ENCODE results near the gene TMEFF1. TPM values are rescaled to one million over a fixed set of nuclear protein-coding genes. Genes with fewer than 3 reads are reported as not detected.

Gene TMEFF1
- total and polyA plus RNA-seq, 2 of the 8 experiments (the other 6 are each of a cell fraction or from before 2014, with no cell fraction given) = 13.5 to 68.2 TPM

DNA sequence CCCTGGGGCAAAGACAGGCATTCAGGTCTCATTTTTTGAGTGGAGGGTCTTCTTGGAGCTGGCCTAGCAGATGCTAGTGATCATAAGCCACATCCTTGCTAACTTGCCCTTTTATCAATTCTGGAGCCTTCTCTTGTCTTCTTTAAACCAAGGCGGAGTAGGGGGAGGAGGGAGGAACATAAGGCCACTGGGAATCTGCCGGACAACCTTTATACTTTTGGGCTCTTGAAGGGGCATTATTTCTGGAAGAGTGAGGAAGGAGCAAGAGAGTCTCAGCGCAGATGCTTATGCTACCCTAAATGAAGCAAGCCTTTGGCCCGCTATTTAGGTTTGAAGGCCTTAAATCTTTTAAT, 2.0 kb downstream of the TMEFF1 start:
- ChIA-PET POLR2A (ENCODE audit: partially characterized antibody) (interaction anchor here (0.6 to 2.2 kb wide), 4 partner anchors 16 to 77 kb away, joined by 4 to 5 read pairs (median 4); partner anchors contain the start of gene MSANTD3), CTCF (ENCODE audit: partially characterized antibody) (interaction anchor here (0.7 to 2.7 kb wide), 3 partner anchors 21 to 731 kb away, joined by 3 to 7 read pairs (median 4); no protein-coding TSS in a partner anchor)
- Histone ChIP-seq H3K14ac (ENCODE audit: insufficient read length) (no peak overlapping the region), H3K23ac (ENCODE audit: insufficient read length) (no peak overlapping the region), H3K4me2 (ENCODE audit: insufficient read depth in 1 of 2, low read depth in 2 of 2, low read length in 2 of 2) (peak overlapping the region; percentile 79 to 100), H3K27me3 (replicated peaks in 1 of 4; ENCODE audit: control insufficient read depth in 3 of 4, extremely low read depth in 1 of 4, insufficient read depth in 3 of 4, low read length in 3 of 4) (no peaks in the 10 kb centered on the region), H3K27ac (ENCODE audit: low read depth, low read length) (0 out of 2 replicates have a peak overlapping the region, but pooled peaks have one; percentile 9), H3K9ac (replicated peaks in 1 of 4; ENCODE audit: extremely low read depth in 1 of 4, low read depth in 3 of 4, low read length in 3 of 4) (peak overlapping the region; percentile 64 to 91 (median 84)), H2AK5ac (ENCODE audit: low read depth, low read length) (no peak overlapping the region), H2BK5ac (ENCODE audit: low read depth, low read length) (0 out of 2 replicates have a peak overlapping the region, but pooled peaks have one; percentile 52), H4K20me1 (replicated peaks in 1 of 2; ENCODE audit: control insufficient read depth in 1 of 2, insufficient read depth in 2 of 2, low read length in 2 of 2) (peaks cover 15 to 18% of the 10 kb centered on the region in 2 experiments), H3K56ac (replicated peaks; ENCODE audit: insufficient read length, low read depth, low read length) (peak overlapping the region; percentile 47), H4K5ac (ENCODE audit: insufficient read length, low read depth, low read length) (peak overlapping the region; percentile 29), H4K91ac (replicated peaks; ENCODE audit: insufficient read length, low read length) (no peak overlapping the region), H3K4me3 (ENCODE audit: extremely low read depth in 1 of 4, insufficient read depth in 2 of 4, low read depth in 3 of 4, low read length in 4 of 4) (peak overlapping the region; percentile 79 to 98 (median 83)), H3K23me2 (ENCODE audit: low read depth, low read length) (peaks cover 14% of the 10 kb centered on the region; the same call in 1 of the 2 replicates), H2BK20ac (ENCODE audit: low read length) (no peak overlapping the region), H4K8ac (ENCODE audit: extremely low read depth, insufficient read depth, low read length) (no peak overlapping the region), H2BK15ac (ENCODE audit: low read length) (no peak overlapping the region), H3K79me2 (ENCODE audit: control insufficient read depth in 1 of 2, insufficient read depth in 2 of 2, low read length in 2 of 2) (peaks cover 48 to 74% of the 10 kb centered on the region in 2 experiments), H3K4ac (replicated peaks; ENCODE audit: insufficient read length, low read depth, low read length) (no peak overlapping the region), H3K9me3 (ENCODE audit: insufficient read depth in 2 of 2, low read depth in 1 of 2, low read length in 1 of 2) (no peaks in the 10 kb centered on the region), H2AFZ (ENCODE audit: low read length) (no peak overlapping the region), H3K79me1 (ENCODE audit: low read depth, low read length) (peaks cover 7% of the 10 kb centered on the region), H3K36me3 (ENCODE audit: control insufficient read depth in 2 of 4, insufficient read depth in 4 of 4, low read length in 3 of 4) (peaks cover 0 to 3% (median 0%) of the 10 kb centered on the region in 4 experiments; a peak in 1 of 8 replicates), H2BK120ac (replicated peaks; ENCODE audit: low read depth, low read length) (peak overlapping the region; percentile 22), H2BK12ac (ENCODE audit: low read depth, low read length) (no peak overlapping the region), H3K18ac (ENCODE audit: extremely low read depth, low read length) (peak overlapping the region; percentile 83), H3K4me1 (replicated peaks in 1 of 4; ENCODE audit: control insufficient read depth in 3 of 4, insufficient read depth in 4 of 4, low read length in 3 of 4) (peaks cover 0 to 14% (median 6%) of the 10 kb centered on the region in 4 experiments; a peak in 5 of 7 replicates)
- no peak for DNase-seq (ENCODE audit: low read depth in 1 of 2, low spot score in 2 of 2)
- WGBS, 2 experiments (ENCODE audit: extremely low coverage in 1 of 2, insufficient coverage in 1 of 2, insufficient read length in 1 of 2, insufficient replicate concordance in 2 of 2, low coverage in 1 of 2, low lambda C conversion rate in 2 of 2, missing lambda C conversion rate in 1 of 2) = 34% methylated on average over 4 of the region's 4 CpGs; no CpG with 5 or more reads in 1 of the 2 experiments
- FAIRE-seq = no peak
- TF ChIP-seq JUND (IDR thresholded peaks at IDR 0.05; ENCODE audit: low read length) (no peak), TAF1 (IDR thresholded peaks at IDR 0.05; ENCODE audit: low read depth, low read length) (0 out of 2 replicates have a peak, but pooled peaks have one; percentile 11)
